ENCODE measurements around the gene PNMT. TPM values are rescaled to one million over a fixed set of nuclear protein-coding genes. Genes with fewer than 3 reads are reported as not detected.

PNMT gene
- total RNA-seq, 2 experiments from 2014 or later = not detected

- Histone ChIP-seq H3K27ac (ENCODE audit: low read depth, low read length, poor library complexity, severe bottlenecking) (peak overlapping the region; percentile 53), H2AFZ (ENCODE audit: low read length) (peak overlapping the region; percentile 29; the same call in 1 of the 2 replicates)
- BruUV-seq (replicated peaks) = TSS peak; percentile 86
Observed at GRCh38 chr17:39636587-39636926, 31.7 kb upstream of the PNMT start.

GRCh38 chr17:39636927-39637736 lies 31.1 kb upstream of the PNMT start, which contains the start of gene STARD3:
STARD3 (plus strand) TSS chr17:39637144; CDS start chr17:39653532, 16,388 bp downstream.
- no peaks in the 10 kb centered on the region for H3K9me3 ChIP-seq (ENCODE audit: low read length)
- peaks cover 34% of the 10 kb centered on the region for H3K4me1 ChIP-seq (ENCODE audit: insufficient read depth, low read length, poor library complexity, severe bottlenecking)
- intact Hi-C loops (cut with micrococcal nuclease; ENCODE audit: unreplicated experiment) = loop anchor here (1.0 kb wide), 1 partner anchor 117 kb away; no protein-coding TSS in a partner anchor
- BruUV-seq (replicated peaks) = no TSS peak
- no peak for TF ChIP-seq CTCF (conservative IDR thresholded peaks at IDR 0.05; ENCODE audit: low read length)
- no peak for TF ChIP-seq EZH2phosphoT487 (IDR thresholded peaks at IDR 0.05; ENCODE audit: borderline replicate concordance, low read depth, low read length)
- H3K9me2 ChIP-seq (ENCODE audit: insufficient read depth, low read length) = no peaks in the 10 kb centered on the region
- peaks cover 20% of the 10 kb centered on the region for H3K79me2 ChIP-seq (ENCODE audit: insufficient read depth, low read depth, low read length)
- DNase-seq (ENCODE audit: low spot score) = peak; percentile 93
- POLR2A ChIA-PET = interaction anchor here (0.6 to 1.3 kb wide), 3 partner anchors 9 to 1225 kb away, joined by 3 to 6 read pairs (median 6); partner anchors contain the start of gene PGAP3
- H4K20me1 ChIP-seq (ENCODE audit: insufficient read depth, low read length) = peaks cover 8% of the 10 kb centered on the region; the same call in 1 of the 2 replicates
- no peaks in the 10 kb centered on the region for H3K36me3 ChIP-seq (ENCODE audit: insufficient read depth, low read length)
- H3K4me2 ChIP-seq (ENCODE audit: low read length) = peak within 1 kb of the TSS; percentile 95
- H3K4me3 ChIP-seq (ENCODE audit: low read depth, low read length, poor library complexity, severe bottlenecking) = peak within 1 kb of the TSS; percentile 77
- peak within 1 kb of the TSS; percentile 53 for H3K27ac ChIP-seq (ENCODE audit: low read depth, low read length, poor library complexity, severe bottlenecking)
- H2AFZ ChIP-seq (ENCODE audit: low read length) = peak within 1 kb of the TSS; percentile 29; the same call in 1 of the 2 replicates
- CTCF ChIA-PET (ENCODE audit: unreplicated experiment) = interaction anchor here (1.3 kb wide), 1 partner anchor 15 kb away, joined by 5 read pairs; no protein-coding TSS in a partner anchor

More at GRCh38 chr17:39636587-39636926, 31.7 kb upstream of the PNMT start:
- no peak for DNase-seq (ENCODE audit: low spot score)
- Histone ChIP-seq H3K4me2 (ENCODE audit: low read length) (peak overlapping the region; percentile 95), H3K36me3 (ENCODE audit: insufficient read depth, low read length) (no peaks in the 10 kb centered on the region), H4K20me1 (ENCODE audit: insufficient read depth, low read length) (peaks cover 8% of the 10 kb centered on the region; the same call in 1 of the 2 replicates), H3K9me3 (ENCODE audit: low read length) (no peaks in the 10 kb centered on the region), H3K4me3 (ENCODE audit: low read depth, low read length, poor library complexity, severe bottlenecking) (peak overlapping the region; percentile 77), H3K9me2 (ENCODE audit: insufficient read depth, low read length) (no peaks in the 10 kb centered on the region), H3K4me1 (ENCODE audit: insufficient read depth, low read length, poor library complexity, severe bottlenecking) (peaks cover 38% of the 10 kb centered on the region), H3K79me2 (ENCODE audit: insufficient read depth, low read depth, low read length) (peaks cover 20% of the 10 kb centered on the region)
- POLR2A ChIA-PET = no interaction called here
- intact Hi-C loops (cut with micrococcal nuclease; ENCODE audit: unreplicated experiment) = no loop called here
- TF ChIP-seq EZH2phosphoT487 (IDR thresholded peaks at IDR 0.05; ENCODE audit: borderline replicate concordance, low read depth, low read length) = no peak
- TF ChIP-seq CTCF (conservative IDR thresholded peaks at IDR 0.05; ENCODE audit: low read length) = no peak
- CTCF ChIA-PET (ENCODE audit: unreplicated experiment) = no interaction called here
